ENCODE measurements around the gene SPRR1A. TPM values are rescaled to one million over a fixed set of nuclear protein-coding genes. Genes with fewer than 3 reads are reported as not detected.

The SPRR1A gene
- total and polyA plus RNA-seq, 2 of the 4 experiments (the other 2 are of a cell fraction): not detected

DNA sequence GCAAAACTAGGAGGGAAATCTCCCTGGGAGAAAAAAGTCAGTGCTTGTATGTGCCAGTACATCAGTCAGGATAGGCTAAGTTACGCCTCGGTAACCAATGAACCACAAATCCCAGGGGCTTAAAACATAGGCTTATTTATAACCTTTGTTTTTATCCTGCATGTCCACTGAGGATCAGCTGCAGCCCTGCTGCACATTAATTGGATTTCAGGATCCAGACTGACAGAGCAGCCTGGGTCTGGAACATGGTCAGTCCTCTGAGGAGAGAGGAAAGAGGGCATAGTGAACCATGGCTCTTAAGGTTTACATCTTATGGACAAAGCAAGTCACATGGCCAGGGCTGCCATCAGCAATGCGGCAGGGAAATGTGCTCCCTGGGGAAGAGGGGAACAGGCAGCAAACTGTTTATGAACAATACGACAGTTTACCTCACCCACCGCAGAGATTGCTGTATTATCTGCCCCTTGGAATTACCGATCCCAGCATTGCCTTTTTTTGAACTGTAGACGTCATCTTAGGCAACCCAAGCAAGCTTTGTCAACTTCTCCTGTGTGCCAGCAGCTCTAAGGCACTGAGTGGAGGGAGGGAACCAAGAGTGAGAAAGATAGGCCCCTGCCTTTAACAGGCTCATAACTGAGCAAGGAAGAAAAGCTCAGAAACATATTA lies 22.5 kb upstream of the SPRR1A start:
- no peak overlapping the region for H4K8ac ChIP-seq (ENCODE audit: low read depth in 2 of 2, low read length in 2 of 2)
- H2BK5ac ChIP-seq (ENCODE audit: low read depth, low read length, poor library complexity, severe bottlenecking): no peak overlapping the region
- TF ChIP-seq RCOR1 (IDR thresholded peaks at IDR 0.05; ENCODE audit: insufficient replicate concordance, low read length): no peak
- no peak for TF ChIP-seq CHD1 (IDR thresholded peaks at IDR 0.05; ENCODE audit: low read depth, low read length)
- no peak for TF ChIP-seq MAFK (IDR thresholded peaks at IDR 0.05; ENCODE audit: low read depth, low read length)
- no peak for TF ChIP-seq SMC3 (IDR thresholded peaks at IDR 0.05; ENCODE audit: low read depth, low read length)
- TF ChIP-seq MAZ (IDR thresholded peaks at IDR 0.05; ENCODE audit: borderline replicate concordance, low read depth, low read length): no peak
- TF ChIP-seq, protein P1, sequence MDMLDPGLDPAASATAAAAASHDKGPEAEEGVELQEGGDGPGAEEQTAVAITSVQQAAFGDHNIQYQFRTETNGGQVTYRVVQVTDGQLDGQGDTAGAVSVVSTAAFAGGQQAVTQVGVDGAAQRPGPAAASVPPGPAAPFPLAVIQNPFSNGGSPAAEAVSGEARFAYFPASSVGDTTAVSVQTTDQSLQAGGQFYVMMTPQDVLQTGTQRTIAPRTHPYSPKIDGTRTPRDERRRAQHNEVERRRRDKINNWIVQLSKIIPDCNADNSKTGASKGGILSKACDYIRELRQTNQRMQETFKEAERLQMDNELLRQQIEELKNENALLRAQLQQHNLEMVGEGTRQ (IDR thresholded peaks at IDR 0.05; ENCODE audit: low read depth, low read length): no peak
- TF ChIP-seq CEBPB (IDR thresholded peaks at IDR 0.05; ENCODE audit: low read depth, low read length): no peak
- no peak for TF ChIP-seq ELK1 (IDR thresholded peaks at IDR 0.05; ENCODE audit: borderline replicate concordance, low read depth, low read length)
- TF ChIP-seq POLR2A (IDR thresholded peaks at IDR 0.05; ENCODE audit: low read depth, low read length): no peak
- TF ChIP-seq FOS (IDR thresholded peaks at IDR 0.05; ENCODE audit: low read depth, low read length): no peak
- TF ChIP-seq MXI1 (IDR thresholded peaks at IDR 0.05; ENCODE audit: borderline replicate concordance, low read depth, low read length): no peak
- TF ChIP-seq RAD21 (IDR thresholded peaks at IDR 0.05; ENCODE audit: low read length): no peak
- TF ChIP-seq RFX5 (IDR thresholded peaks at IDR 0.05; ENCODE audit: low read depth, low read length): no peak
- no peak for TF ChIP-seq BHLHE40 (IDR thresholded peaks at IDR 0.05; ENCODE audit: low read depth, low read length)
- TF ChIP-seq, protein P2, sequence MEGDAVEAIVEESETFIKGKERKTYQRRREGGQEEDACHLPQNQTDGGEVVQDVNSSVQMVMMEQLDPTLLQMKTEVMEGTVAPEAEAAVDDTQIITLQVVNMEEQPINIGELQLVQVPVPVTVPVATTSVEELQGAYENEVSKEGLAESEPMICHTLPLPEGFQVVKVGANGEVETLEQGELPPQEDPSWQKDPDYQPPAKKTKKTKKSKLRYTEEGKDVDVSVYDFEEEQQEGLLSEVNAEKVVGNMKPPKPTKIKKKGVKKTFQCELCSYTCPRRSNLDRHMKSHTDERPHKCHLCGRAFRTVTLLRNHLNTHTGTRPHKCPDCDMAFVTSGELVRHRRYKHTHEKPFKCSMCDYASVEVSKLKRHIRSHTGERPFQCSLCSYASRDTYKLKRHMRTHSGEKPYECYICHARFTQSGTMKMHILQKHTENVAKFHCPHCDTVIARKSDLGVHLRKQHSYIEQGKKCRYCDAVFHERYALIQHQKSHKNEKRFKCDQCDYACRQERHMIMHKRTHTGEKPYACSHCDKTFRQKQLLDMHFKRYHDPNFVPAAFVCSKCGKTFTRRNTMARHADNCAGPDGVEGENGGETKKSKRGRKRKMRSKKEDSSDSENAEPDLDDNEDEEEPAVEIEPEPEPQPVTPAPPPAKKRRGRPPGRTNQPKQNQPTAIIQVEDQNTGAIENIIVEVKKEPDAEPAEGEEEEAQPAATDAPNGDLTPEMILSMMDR (conservative IDR thresholded peaks at IDR 0.05; ENCODE audit: low read depth, low read length): no peak
- no peak for TF ChIP-seq NFE2L2 (IDR thresholded peaks at IDR 0.05; ENCODE audit: low read depth, low read length)
- WGBS, 2 experiments (ENCODE audit: extremely low coverage in 2 of 2, insufficient read length in 1 of 2): no CpG with 5 or more reads among the region's 7 CpGs
- no peaks in the 10 kb centered on the region for H4K20me1 ChIP-seq (ENCODE audit: insufficient read depth, low read length)
- H3K14ac ChIP-seq (replicated peaks; ENCODE audit: low read depth, low read length): no peak overlapping the region
- DNase-seq (no peak), ATAC-seq (ENCODE audit: low read depth) (no peak)
- H3K9me1 ChIP-seq (ENCODE audit: insufficient read depth, low read length): no peaks in the 10 kb centered on the region
- H3K18ac ChIP-seq (ENCODE audit: low read depth, low read length): no peak overlapping the region
- CTCF ChIA-PET: no interaction called here
- no peak overlapping the region for H2AK9ac ChIP-seq (replicated peaks; ENCODE audit: low read depth, low read length, poor library complexity)
- H2BK20ac ChIP-seq (ENCODE audit: low read depth, low read length): no peak overlapping the region
- no TSS peak for BruUV-seq (replicated peaks)
- in situ Hi-C loops (cut with MboI; ENCODE audit: low sequenced_read_pairs): no loop called here
- H2BK120ac ChIP-seq (ENCODE audit: low read depth, low read length): no peak overlapping the region
- no peak overlapping the region for H2BK15ac ChIP-seq (ENCODE audit: low read depth, low read length)
- dilution Hi-C loops (cut with HindIII; ENCODE audit: low sequenced_read_pairs, unreplicated experiment): no loop called here
- no peaks in the 10 kb centered on the region for H3K4me1 ChIP-seq (ENCODE audit: control insufficient read depth, insufficient read depth, low read length)
- no peak overlapping the region for H2AFZ ChIP-seq (replicated peaks; ENCODE audit: low read length, poor library complexity)
- H3K4me2 ChIP-seq (ENCODE audit: low read depth, low read length): no peak overlapping the region
- H3K9ac ChIP-seq (ENCODE audit: low read depth, low read length): no peak overlapping the region
- no peak overlapping the region for H3K56ac ChIP-seq (ENCODE audit: extremely low read depth, insufficient read depth, low read length)
- intact Hi-C loops (cut with micrococcal nuclease): no loop called here
- H3K4me3 ChIP-seq (ENCODE audit: insufficient read depth, low read depth, low read length): no peak overlapping the region
- H3K4ac ChIP-seq (ENCODE audit: low read depth, low read length): no peak overlapping the region
- H3K27ac ChIP-seq (ENCODE audit: insufficient read depth, low read length): no peak overlapping the region
- no peak overlapping the region for H4K5ac ChIP-seq (ENCODE audit: low read depth, low read length)
- no peaks in the 10 kb centered on the region; the same call in 1 of the 2 replicates for H3K9me3 ChIP-seq (ENCODE audit: control insufficient read depth, insufficient read depth, low read length)
- H4K91ac ChIP-seq (ENCODE audit: insufficient read depth, low read depth, low read length): no peak overlapping the region
- POLR2A ChIA-PET (ENCODE audit: unreplicated experiment): no interaction called here
- H3K79me1 ChIP-seq (ENCODE audit: low read depth in 1 of 2, low read length in 2 of 2): no peaks in the 10 kb centered on the region
- no peaks in the 10 kb centered on the region for H3K36me3 ChIP-seq (ENCODE audit: control insufficient read depth, insufficient read depth, low read length)
- no peaks in the 10 kb centered on the region for H3K27me3 ChIP-seq (ENCODE audit: control insufficient read depth, insufficient read depth, low read length)
- no peak overlapping the region for H2AK5ac ChIP-seq (ENCODE audit: low read depth, low read length)
- H3K23ac ChIP-seq (ENCODE audit: low read depth, low read length): no peak overlapping the region
